BE2C (cell line): ENCODE results near the gene RAB11A.

Experiments
- DNase-seq: peaks from one replicate; pipeline ENCODE4 v3.0.0-alpha.2; 2020
- H3K27me3 ChIP-seq: fragments of 250-450 bp; sonication (Bioruptor Pico); 2 replicates; pipeline ENCODE4 v1.5.1; 2020; ENCODE audit warnings: mild to moderate bottlenecking
- H3K36me3 ChIP-seq: fragments of 250-450 bp; sonication (Bioruptor Pico); 2 replicates; pipeline ENCODE4 v1.5.1; 2020; ENCODE audit warnings: mild to moderate bottlenecking
- H3K4me1 ChIP-seq: fragments of 250-450 bp; sonication (Bioruptor Pico); 2 replicates; pipeline ENCODE4 v1.5.1; 2020
- H3K4me3 ChIP-seq: 2 replicates; pipeline ENCODE4 v1.5.1; 2011; ENCODE audit warnings: low read depth, low read length
- H3K9me3 ChIP-seq: fragments of 250-450 bp; sonication (Bioruptor Pico); 2 replicates; pipeline ENCODE4 v1.5.1; 2020
- TF ChIP-seq, protein P1 (sequence below): IDR thresholded peaks from 2 replicates; pipeline ENCODE4 v1.5.1; 2012; ENCODE audit warnings: mild to moderate bottlenecking, low read depth, low read length

RAB11A gene

DNA sequence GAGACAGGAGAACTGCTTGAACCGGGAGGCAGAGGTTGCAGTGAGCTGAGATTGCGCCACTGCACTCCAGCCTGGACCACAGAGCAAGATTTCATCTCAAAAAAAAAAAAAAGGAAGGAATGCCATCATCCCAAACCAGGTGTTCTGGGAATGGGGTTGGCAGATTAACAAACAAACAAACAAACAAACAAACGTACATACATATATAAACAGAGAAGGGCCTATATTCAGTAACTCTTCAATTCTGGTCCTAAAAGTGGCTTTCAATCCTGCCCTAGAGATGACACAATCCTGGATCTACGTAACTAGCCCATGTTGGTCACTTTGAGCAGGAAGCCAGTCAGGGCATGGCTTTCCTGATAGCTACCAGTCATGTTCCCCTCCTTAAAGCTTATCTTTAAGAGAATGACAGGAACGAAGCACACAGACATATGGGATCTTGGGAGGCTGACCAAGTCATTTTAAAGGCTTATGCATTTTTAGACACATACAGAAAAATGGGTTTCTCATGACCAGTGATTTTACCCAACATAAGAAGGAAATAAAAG, 29.9 kb upstream of the RAB11A start:
- Histone ChIP-seq H3K27me3 (no peaks in the 10 kb centered on the region), H3K4me1 (no peaks in the 10 kb centered on the region), H3K4me3 (no peak overlapping the region), H3K36me3 (no peaks in the 10 kb centered on the region), H3K9me3 (no peaks in the 10 kb centered on the region)
- DNase-seq: no peak
- TF ChIP-seq, protein P1, sequence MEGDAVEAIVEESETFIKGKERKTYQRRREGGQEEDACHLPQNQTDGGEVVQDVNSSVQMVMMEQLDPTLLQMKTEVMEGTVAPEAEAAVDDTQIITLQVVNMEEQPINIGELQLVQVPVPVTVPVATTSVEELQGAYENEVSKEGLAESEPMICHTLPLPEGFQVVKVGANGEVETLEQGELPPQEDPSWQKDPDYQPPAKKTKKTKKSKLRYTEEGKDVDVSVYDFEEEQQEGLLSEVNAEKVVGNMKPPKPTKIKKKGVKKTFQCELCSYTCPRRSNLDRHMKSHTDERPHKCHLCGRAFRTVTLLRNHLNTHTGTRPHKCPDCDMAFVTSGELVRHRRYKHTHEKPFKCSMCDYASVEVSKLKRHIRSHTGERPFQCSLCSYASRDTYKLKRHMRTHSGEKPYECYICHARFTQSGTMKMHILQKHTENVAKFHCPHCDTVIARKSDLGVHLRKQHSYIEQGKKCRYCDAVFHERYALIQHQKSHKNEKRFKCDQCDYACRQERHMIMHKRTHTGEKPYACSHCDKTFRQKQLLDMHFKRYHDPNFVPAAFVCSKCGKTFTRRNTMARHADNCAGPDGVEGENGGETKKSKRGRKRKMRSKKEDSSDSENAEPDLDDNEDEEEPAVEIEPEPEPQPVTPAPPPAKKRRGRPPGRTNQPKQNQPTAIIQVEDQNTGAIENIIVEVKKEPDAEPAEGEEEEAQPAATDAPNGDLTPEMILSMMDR: no peak

DNA sequence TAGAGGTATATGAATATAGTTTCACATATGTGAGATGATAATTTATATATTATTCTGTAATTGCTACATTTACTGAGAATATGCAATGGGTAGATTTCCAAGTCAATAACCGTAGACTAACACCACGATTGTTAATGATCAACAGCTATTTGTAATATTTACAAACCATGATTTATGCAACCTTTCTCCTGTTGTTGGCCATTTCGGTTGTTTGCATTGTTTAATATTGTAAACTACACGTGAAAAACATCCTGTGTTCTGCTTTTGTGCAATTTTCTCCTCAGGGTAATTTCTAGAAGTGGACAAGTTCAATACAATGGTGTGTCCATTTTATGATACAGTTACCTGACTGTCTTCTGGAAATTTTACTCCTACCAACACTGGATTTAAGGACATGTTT, 29.3 kb upstream of the RAB11A start:
- H3K4me1 ChIP-seq: no peaks in the 10 kb centered on the region
- H3K4me3 ChIP-seq: no peak overlapping the region
- TF ChIP-seq, protein P1: no peak
- no peak for DNase-seq
- H3K9me3 ChIP-seq: no peaks in the 10 kb centered on the region
- no peaks in the 10 kb centered on the region for H3K27me3 ChIP-seq
- H3K36me3 ChIP-seq: no peaks in the 10 kb centered on the region

DNA sequence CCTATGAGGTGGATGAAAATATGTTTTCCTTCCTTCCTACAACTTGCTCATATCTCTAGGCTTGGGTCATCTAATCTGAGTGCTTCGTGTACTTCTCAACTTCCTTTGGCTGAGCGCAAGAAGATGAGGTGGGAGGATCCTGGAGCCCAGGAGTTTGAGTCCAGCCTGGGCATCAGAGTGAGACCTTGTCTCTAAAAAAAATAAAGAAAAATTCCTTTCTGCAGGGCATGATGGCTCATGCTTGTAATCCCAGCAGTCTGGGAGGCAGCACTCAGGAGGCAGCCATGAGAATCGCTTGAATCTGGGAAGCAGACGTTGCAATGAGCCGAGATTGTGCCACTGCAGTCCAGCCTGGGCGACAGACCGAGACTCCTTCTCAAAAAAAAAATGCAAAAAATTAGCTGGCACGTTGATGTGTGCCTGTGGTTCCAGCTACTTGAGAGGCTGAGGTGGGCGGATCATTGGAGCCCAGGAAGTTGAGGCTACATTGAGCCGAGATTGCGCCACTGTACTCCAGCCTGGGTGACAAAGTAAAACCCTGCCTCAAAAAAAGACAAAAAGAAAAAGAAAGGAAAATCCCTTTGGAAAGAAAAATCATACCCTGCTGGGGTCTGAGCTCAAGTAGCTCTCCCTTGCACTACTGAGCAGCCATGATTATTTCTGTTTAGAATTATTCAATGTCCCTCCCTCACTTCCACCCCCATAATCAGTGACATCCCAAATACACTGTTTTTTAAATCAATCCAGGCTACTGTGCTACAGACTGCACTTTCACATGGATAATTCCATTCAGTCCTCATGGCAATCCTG, 28.0 kb upstream of the RAB11A start:
- H3K4me3 ChIP-seq: no peak overlapping the region
- DNase-seq: no peak
- H3K36me3 ChIP-seq: no peaks in the 10 kb centered on the region
- no peaks in the 10 kb centered on the region for H3K27me3 ChIP-seq
- TF ChIP-seq, protein P1: no peak
- no peaks in the 10 kb centered on the region for H3K4me1 ChIP-seq
- no peaks in the 10 kb centered on the region for H3K9me3 ChIP-seq

DNA sequence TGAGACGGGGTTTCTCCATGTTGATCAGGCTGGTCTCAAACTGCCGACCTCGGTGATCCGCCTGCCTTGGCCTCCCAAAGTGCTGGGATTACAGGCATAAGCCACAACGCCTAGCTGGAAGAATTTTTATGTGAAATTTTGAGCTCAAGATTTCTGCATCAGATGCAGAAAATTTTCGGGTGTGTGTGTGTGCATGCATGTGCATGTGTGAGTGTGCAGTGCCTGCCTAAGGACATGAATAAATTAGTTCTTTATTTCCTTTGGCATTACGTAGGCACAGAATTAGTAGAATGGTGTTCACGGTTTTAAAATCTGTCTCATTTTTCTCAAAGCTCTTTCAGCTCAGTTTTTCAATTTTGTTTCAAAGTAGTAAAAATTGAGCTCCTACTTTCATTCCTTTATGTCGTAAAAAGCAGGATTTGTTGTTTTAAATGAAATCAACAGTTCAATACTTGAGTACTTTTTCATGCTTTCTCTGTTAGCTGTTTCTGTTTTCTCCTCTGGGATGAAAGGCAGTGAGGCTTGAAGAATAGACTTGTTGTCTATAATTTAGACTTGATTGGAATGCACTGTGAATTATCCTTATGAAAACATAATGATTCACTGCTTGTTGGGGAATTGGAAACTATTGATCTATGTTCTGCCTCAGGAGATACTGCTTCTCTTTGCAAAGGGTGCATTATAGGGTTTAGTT, 23.3 kb upstream of the RAB11A start:
- Histone ChIP-seq H3K27me3 (no peaks in the 10 kb centered on the region), H3K4me1 (no peaks in the 10 kb centered on the region), H3K36me3 (no peaks in the 10 kb centered on the region), H3K9me3 (no peaks in the 10 kb centered on the region), H3K4me3 (no peak overlapping the region)
- no peak for DNase-seq
- TF ChIP-seq, protein P1: no peak

DNA sequence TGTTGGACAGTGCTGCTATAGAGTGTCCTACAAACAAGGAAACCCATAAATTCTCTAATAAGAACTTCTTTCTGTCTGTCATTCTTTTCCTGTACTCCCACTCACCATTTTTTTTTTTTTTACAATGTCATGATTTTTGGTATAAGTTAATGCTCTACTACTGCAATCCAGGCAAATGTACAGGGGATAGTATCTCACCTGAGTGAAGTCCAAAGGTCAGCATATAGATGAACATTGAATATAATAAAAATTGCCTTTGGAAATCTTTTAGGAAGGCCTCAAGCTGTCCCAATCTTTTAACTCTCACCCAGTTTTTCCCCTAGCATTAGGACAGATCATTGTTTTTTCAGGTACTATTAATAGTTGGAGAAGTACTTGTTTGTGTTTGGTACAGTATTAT, 21.3 kb upstream of the RAB11A start:
- DNase-seq: no peak
- Histone ChIP-seq H3K27me3 (no peaks in the 10 kb centered on the region), H3K36me3 (no peaks in the 10 kb centered on the region), H3K9me3 (no peaks in the 10 kb centered on the region), H3K4me1 (no peaks in the 10 kb centered on the region), H3K4me3 (no peak overlapping the region)
- TF ChIP-seq, protein P1: no peak

DNA sequence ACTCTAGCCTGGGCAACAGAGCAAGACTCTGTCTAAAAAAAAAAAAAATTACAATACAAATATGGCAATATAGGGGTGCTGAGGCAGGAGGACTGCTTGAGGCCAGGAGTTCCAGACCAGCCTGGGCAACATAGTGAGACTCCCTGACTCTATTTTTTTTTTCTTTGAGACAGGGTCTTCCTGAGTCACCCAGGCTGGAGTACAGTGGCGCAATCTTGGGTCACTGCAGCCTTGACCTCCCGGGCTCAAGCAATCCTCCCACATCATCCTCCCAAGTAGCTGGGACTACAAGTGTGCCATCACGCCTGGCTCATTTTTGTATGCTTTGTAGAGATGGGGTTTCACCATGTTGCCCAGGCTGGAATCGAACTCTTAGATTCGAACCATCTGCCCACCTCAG, 17.3 kb upstream of the RAB11A start:
- Histone ChIP-seq H3K27me3 (no peaks in the 10 kb centered on the region), H3K4me1 (no peaks in the 10 kb centered on the region), H3K9me3 (no peaks in the 10 kb centered on the region), H3K4me3 (no peak overlapping the region), H3K36me3 (no peaks in the 10 kb centered on the region)
- TF ChIP-seq, protein P1: no peak
- no peak for DNase-seq
